IPS DF 4.7 (cell line): Measurements from ENCODE around the gene GLOD4.

Source experiments
- DNase-seq: peaks from one replicate; pipeline ENCODE4 v3.0.0-alpha.2; 2013; ENCODE audit warnings: low spot score; ENCODE audit errors: extremely low read depth

The GLOD4 gene

DNA sequence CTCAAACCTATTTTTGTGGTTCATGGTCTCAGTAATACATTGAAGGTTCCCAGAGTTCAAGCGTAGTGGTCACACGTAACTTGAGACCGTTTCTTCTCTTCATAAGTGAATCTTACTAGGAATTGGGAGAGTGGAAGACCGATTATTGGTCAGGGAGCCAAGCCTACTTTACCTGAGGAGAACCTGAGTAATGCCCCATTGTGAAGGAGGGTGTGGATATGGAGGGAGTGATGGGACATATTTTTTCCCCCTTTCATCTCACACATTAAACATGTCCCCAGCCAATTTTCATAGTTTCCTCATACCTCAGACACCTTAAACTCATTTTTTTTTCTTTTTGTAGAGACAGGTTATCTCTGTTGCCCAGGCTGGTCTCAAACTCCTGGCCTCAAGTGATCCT is 38.9 kb downstream of the GLOD4 start:
- DNase-seq, result no peak

DNA sequence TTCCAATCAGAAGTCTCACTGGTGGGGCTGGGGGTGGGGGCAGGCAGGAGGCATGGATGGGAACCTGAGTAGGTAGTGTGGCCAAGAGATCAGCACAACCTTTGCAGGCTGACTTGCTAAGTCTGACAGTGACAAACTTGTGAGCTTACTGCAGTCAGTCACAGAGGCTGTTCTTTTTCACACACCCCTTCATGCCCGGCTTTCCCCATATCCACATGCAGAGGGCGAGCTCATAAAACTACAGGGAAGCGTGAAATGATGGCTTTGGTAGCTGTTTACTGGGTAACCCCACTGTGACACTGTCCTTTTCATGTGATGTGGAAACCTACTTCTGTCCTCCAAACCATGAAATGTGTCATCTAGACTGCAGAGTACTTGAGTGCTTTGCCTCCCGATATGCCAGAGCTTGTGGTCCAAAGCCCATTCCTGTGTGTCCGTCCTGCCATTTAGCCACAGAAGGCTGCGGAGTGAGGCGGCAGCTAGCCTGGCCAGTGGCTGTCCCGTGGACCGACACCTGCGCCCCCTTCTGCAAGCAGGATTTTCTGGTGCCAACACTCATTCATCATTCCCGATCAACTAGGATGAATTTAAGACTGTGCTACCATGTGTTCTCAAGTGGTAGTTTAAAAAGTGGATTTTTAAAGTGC is 39.8 kb downstream of the GLOD4 start:
- no peak for DNase-seq

DNA sequence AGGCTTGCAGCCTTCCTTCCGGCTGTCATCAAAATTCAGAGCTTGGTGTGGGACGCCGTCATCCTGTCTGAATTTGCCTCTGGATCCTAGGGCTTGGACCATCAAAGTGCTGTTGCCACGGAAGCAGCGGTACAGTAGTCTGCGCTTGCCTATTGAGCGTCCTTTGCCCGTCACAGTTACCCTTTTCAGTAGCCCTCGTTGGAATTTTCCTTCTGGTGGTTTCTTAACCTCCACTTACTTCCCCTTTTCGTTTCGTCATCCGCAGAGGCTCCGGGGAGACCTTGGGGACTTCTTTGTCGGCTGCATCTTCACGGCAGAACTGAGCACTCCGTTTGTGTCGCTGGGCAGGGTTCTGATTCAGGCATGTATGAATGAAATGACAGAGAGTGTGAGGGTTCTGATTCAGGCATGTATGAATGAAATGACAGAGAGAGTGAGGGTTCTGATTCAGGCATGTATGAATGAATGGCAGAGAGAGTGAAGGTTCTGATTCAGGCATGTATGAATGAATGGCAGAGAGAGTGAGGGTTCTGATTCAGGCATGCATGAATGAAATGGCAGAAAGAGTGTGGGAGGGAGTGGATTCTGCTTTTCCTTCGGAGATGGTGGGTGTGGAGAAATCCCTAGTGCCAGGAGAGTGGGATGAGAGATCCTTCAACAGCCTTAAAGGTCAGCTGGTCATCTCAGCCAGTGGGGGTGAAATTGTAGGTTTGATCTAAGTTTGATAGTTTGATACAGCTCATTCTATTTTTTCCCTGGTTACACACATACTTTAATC is 41.7 kb downstream of the GLOD4 start:
- DNase-seq, result no peak

GRCh38 chr17:737561-738113 is 44.4 kb downstream of the GLOD4 start:
- no peak for DNase-seq

GRCh38 chr17:733743-734142 is 48.3 kb downstream of the GLOD4 start:
- no peak for DNase-seq

- DNase-seq, result no peak
Measured at GRCh38 chr17:732902-733720, 49.0 kb downstream of the GLOD4 start.

DNA sequence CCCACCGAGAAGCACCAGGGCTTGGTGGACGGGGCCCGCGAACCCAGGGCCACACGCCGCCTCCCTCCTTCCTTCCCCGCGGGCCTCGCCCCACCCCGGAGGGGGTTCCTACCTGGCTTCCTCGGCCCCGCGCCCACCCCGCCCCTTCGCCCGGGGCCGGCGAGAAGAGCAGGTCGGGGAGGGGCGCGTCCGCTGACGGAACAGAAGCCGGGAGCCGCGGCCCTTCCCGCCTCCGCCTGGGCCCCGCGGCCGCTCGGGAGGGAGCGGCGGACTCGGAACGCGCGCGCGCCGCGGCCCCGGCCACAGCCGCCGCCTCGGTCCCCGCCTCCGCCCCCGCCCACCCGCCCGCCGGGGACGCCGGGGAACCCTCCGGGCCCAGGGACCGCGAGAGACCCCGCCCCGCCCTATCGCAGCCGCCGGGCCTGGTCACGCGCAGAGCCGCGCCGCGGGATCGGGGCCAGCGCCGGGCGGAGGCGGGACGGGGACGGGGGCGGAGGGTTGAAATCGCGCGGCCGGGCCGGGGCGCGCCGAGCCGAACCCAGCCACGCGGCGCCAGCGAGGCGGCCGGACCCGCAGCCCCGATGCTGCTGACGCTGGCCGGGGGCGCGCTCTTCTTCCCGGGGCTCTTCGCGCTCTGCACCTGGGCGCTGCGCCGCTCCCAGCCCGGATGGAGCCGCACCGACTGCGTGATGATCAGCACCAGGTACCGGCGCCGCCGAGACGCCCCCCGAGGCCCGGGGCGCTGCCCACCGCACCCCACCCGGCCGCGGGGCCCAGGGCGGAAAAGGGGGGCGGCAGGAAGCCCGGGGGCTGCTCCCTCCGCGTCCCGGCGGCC is 49.8 kb downstream of the GLOD4 start, which contains the start of gene TLCD3A:
TLCD3A (plus strand) TSS at position 530 of the 835 bp plus-strand sequence; CDS start at position 582, 52 bp downstream.
- DNase-seq, result no peak

- DNase-seq, result no peak
Measured at GRCh38 chr17:731644-732066, 50.4 kb downstream of the GLOD4 start.

GRCh38 chr17:728911-729310 is 53.2 kb downstream of the GLOD4 start:
- DNase-seq, result no peak

GRCh38 chr17:726271-726919 is 55.7 kb downstream of the GLOD4 start:
- DNase-seq, result no peak

- DNase-seq, result no peak
Measured at GRCh38 chr17:725746-726145, 56.3 kb downstream of the GLOD4 start.

- no peak for DNase-seq
Measured at GRCh38 chr17:725084-725483, 57.0 kb downstream of the GLOD4 start.

DNA sequence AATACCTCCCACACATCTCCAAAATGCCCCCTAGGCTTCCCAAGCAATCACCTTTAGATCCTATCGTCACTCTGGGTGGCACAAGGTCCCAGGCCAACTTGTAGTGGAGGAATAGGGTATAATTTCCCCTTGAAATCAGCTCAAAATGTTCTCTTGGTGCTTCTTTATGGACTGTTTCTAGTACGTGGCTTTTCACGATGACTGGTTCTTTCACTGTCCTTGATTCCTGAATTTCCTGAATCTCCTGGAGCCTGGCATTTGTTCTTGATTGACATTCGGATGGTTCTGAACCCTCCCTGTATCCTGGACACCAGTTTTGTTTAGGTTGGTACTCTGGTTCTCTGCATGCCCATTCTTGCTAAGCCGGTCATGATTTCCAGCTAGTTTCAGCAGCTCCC is 60.5 kb downstream of the GLOD4 start:
- no peak for DNase-seq

- no peak for DNase-seq
Measured at GRCh38 chr17:720706-721539, 61.2 kb downstream of the GLOD4 start.

DNA sequence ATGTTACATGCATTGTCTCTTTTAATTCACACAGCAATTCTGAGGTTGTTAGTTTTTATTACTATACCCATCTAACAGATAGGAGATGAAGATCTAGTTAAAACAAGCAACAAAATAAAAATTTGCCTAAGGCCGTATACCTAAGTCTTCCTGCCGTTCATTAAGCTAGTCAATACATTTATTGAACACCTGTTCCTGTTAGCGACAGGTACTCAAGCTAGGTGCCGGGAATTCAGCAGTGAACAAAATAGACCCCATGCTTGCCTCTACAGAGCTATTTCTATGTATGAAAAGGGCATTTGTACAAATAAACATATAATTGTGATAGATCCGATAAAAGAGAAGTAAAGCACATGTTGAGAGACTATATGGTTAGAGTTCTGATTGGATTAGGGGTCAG is 64.0 kb downstream of the GLOD4 start:
- DNase-seq, result no peak
